Fibroblast of lung (primary cell): ENCODE data around the gene SLC12A9.

Experiments used
- EZH2 ChIP-seq: IDR thresholded peaks from 2 replicates; pipeline ENCODE4 v1.5.1; 2012; ENCODE audit warnings: low read length, control low read depth, mild to moderate bottlenecking; ENCODE audit errors: missing control alignments
- TF ChIP-seq, protein P1 (sequence below), 2 donors: IDR thresholded peaks in 1 of 2; conservative IDR thresholded peaks in 1 of 2; 1 replicate in 1 of 2; 2 replicates in 1 of 2; pipeline ENCODE4 v1.5.1; 2011 to 2012; ENCODE audit warnings: low read length in 2 of 2, control low read depth in 1 of 2, inconsistent platforms in 1 of 2, low read depth in 1 of 2, mild to moderate bottlenecking in 1 of 2

DNA sequence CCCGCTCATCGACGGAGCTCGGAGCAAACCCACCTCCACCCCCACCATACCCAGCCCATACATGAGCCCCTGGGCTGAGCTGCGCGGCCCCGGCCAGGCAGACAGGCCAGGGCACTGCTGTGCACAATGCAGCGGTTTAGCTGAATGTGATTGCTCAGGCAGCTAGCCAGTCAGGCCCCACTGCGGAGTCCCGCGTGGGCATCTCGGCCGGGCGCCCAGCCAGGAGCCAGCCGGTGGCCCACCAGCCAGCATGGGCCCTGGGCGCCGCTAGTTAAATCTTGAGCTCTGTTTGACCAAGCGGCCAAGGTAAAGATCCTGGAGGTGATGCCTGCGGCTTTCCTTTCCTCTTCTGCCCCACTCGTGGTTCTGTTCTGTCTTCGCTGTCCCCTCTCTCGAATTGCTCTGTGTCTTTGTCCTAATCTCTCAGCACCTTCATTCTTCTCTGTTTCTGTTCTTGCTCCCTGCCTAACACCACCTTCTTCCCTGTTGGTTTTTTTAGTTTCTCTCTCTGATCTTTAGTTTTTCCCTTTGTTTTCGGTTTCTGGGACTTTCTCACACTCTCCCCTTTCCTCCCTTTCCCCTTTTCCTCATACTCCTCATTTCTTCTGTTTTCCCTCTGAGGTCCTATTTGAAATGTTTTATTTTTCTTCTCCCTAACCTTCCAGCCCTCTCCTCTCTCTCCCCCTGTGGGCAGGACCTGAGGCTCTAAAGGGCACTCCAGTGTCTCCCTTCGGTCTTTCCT, 30.4 kb downstream of the SLC12A9 start:
- TF ChIP-seq EZH2, result no peak
- TF ChIP-seq, protein P1, sequence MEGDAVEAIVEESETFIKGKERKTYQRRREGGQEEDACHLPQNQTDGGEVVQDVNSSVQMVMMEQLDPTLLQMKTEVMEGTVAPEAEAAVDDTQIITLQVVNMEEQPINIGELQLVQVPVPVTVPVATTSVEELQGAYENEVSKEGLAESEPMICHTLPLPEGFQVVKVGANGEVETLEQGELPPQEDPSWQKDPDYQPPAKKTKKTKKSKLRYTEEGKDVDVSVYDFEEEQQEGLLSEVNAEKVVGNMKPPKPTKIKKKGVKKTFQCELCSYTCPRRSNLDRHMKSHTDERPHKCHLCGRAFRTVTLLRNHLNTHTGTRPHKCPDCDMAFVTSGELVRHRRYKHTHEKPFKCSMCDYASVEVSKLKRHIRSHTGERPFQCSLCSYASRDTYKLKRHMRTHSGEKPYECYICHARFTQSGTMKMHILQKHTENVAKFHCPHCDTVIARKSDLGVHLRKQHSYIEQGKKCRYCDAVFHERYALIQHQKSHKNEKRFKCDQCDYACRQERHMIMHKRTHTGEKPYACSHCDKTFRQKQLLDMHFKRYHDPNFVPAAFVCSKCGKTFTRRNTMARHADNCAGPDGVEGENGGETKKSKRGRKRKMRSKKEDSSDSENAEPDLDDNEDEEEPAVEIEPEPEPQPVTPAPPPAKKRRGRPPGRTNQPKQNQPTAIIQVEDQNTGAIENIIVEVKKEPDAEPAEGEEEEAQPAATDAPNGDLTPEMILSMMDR (conservative IDR thresholded peaks at IDR 0.05 in 1 of 2, IDR thresholded peaks at IDR 0.05 in 1 of 2; ENCODE audit: low read depth in 1 of 2, low read length in 2 of 2), result no peak
